GM19043 (cell line): ENCODE data around the gene CES2.
A peak's percentile ranks its signal among the peaks of the same experiment; 100 is the strongest.
"Not testable (repeated sequence)": the region's sequence is repeated elsewhere in the genome, so short reads cannot be mapped to it uniquely, and the experiment has no call there.

ENCODE experiments used
- ATAC-seq: cut with Tn5 transposase; IDR thresholded peaks from one replicate; pipeline ENCODE4 v1.9.1; 2021; ENCODE audit warnings: low read depth; ENCODE audit not compliant: unreplicated experiment

The CES2 gene

GRCh38 chr16:66933776-66934137 lies 1.6 kb upstream of the CES2 start:
- peak; percentile 9 for ATAC-seq

GRCh38 chr16:66934138-66934838 lies 1.0 kb upstream of the CES2 start, which contains the start of gene CIAO2B:
Gene CIAO2B, minus strand, starts transcription at chr16:66934402. Its CDS starts 38 bp downstream, at chr16:66934364.
- peak; percentile 71 for ATAC-seq

- ATAC-seq, result not testable (repeated sequence)
Measured at GRCh38 chr16:66934839-66935313, 440 bp upstream of the CES2 start.

GRCh38 chr16:66936462-66936861 lies 1.1 kb downstream of the CES2 start:
- no peak for ATAC-seq

GRCh38 chr16:66936889-66937554 lies 1.7 kb downstream of the CES2 start:
- no peak for ATAC-seq

- no peak for ATAC-seq
Measured at GRCh38 chr16:66937725-66938337, 2.5 kb downstream of the CES2 start.

GRCh38 chr16:66939366-66939765 lies 4.0 kb downstream of the CES2 start:
- ATAC-seq, result no peak

- ATAC-seq, result no peak
Measured at GRCh38 chr16:66940236-66940635, 4.9 kb downstream of the CES2 start.

GRCh38 chr16:66942981-66943380 lies 7.7 kb downstream of the CES2 start:
- no peak for ATAC-seq

GRCh38 chr16:66943426-66944053 lies 8.2 kb downstream of the CES2 start:
- ATAC-seq, result no peak

GRCh38 chr16:66944054-66944441 lies 8.7 kb downstream of the CES2 start:
- ATAC-seq, result no peak

- not testable (repeated sequence) for ATAC-seq
Measured at GRCh38 chr16:66944971-66945370, 9.7 kb downstream of the CES2 start.

GRCh38 chr16:66945939-66946338 lies 10.6 kb downstream of the CES2 start:
- no peak for ATAC-seq

GRCh38 chr16:66946541-66946940 lies 11.2 kb downstream of the CES2 start:
- no peak for ATAC-seq

GRCh38 chr16:66946974-66947301 lies 11.6 kb downstream of the CES2 start:
- no peak for ATAC-seq

GRCh38 chr16:66947302-66948065 lies 12.2 kb downstream of the CES2 start:
- peak; percentile 65 for ATAC-seq

- no peak for ATAC-seq
Measured at GRCh38 chr16:66948134-66948836, 13.0 kb downstream of the CES2 start.

GRCh38 chr16:66948837-66949225 lies 13.5 kb downstream of the CES2 start:
- no peak for ATAC-seq

- no peak for ATAC-seq
Measured at GRCh38 chr16:66949472-66949871, 14.2 kb downstream of the CES2 start.

- ATAC-seq, result no peak
Measured at GRCh38 chr16:66950437-66950836, 15.1 kb downstream of the CES2 start.
